DND-41 (cell line): ENCODE data around the gene DPH3.

ENCODE experiments used
- ATAC-seq: fragments of 200-7000 bp; cut with Tn5 transposase; 3 replicates; pipeline ENCODE4 v1.9.1; 2021; ENCODE audit warnings: low read depth; ENCODE audit not compliant: insufficient read depth
- DNase-seq: peaks from one replicate; pipeline ENCODE4 v3.0.0-alpha.2; 2020
- H2AFZ ChIP-seq: 2 replicates; pipeline ENCODE4 v1.6.0; 2012; ENCODE audit warnings: low read depth, low read length
- H3K27ac ChIP-seq: 2 replicates; pipeline ENCODE4 v1.5.1; 2012; ENCODE audit warnings: low read length, inconsistent platforms
- H3K27me3 ChIP-seq: fragments of 200-600 bp; sonication (generic); 2 replicates; pipeline ENCODE4 v1.6.0; 2012; ENCODE audit warnings: low read length, mild to moderate bottlenecking, inconsistent platforms; ENCODE audit not compliant: insufficient read depth, poor library complexity
- H3K36me3 ChIP-seq: 2 replicates; pipeline ENCODE4 v1.5.1; 2012; ENCODE audit warnings: low read length, inconsistent platforms; ENCODE audit not compliant: insufficient read depth
- H3K4me1 ChIP-seq: 2 replicates; pipeline ENCODE4 v1.5.1; 2012; ENCODE audit warnings: mild to moderate bottlenecking, low read length; ENCODE audit not compliant: insufficient read depth
- H3K4me2 ChIP-seq: 2 replicates; pipeline ENCODE4 v1.6.0; 2012; ENCODE audit warnings: mild to moderate bottlenecking, moderate library complexity, low read length, inconsistent platforms; ENCODE audit not compliant: insufficient read depth
- H3K4me3 ChIP-seq, 2 experiments: fragments of 200-600 bp in 1 of 2; shearing (Covaris generic) in 1 of 2; 2 replicates each; pipeline ENCODE4 v1.5.1; 2012 to 2016; ENCODE audit warnings: inconsistent platforms in 2 of 2, low read length in 2 of 2, mild to moderate bottlenecking in 2 of 2, low read depth in 1 of 2, moderate library complexity in 1 of 2
- H3K79me2 ChIP-seq: 2 replicates; pipeline ENCODE4 v1.6.0; 2012; ENCODE audit warnings: low read length, inconsistent platforms; ENCODE audit not compliant: insufficient read depth
- H3K9ac ChIP-seq: 2 replicates; pipeline ENCODE4 v1.6.0; 2012; ENCODE audit warnings: low read depth, mild to moderate bottlenecking, inconsistent platforms, low read length, moderate library complexity
- H3K9me3 ChIP-seq: 2 replicates; pipeline ENCODE4 v1.5.1; 2012; ENCODE audit warnings: low read length, moderate library complexity, mild to moderate bottlenecking, inconsistent platforms; ENCODE audit not compliant: insufficient read depth, severe bottlenecking
- H4K20me1 ChIP-seq: 2 replicates; pipeline ENCODE4 v1.6.0; 2012; ENCODE audit warnings: low read length; ENCODE audit not compliant: insufficient read depth
- EZH2 ChIP-seq: IDR thresholded peaks from 3 replicates; pipeline ENCODE4 v1.6.1; 2012; ENCODE audit warnings: borderline replicate concordance, low read depth, mild to moderate bottlenecking, moderate library complexity, low read length, inconsistent platforms; ENCODE audit not compliant: severe bottlenecking
- TF ChIP-seq, protein P1 (sequence below): IDR thresholded peaks from 2 replicates; pipeline ENCODE4 v1.5.1; 2012; ENCODE audit warnings: borderline replicate concordance, low read length, moderate library complexity, mild to moderate bottlenecking; ENCODE audit not compliant: poor library complexity, severe bottlenecking; ENCODE audit errors: extremely low read depth

The DPH3 gene

DNA sequence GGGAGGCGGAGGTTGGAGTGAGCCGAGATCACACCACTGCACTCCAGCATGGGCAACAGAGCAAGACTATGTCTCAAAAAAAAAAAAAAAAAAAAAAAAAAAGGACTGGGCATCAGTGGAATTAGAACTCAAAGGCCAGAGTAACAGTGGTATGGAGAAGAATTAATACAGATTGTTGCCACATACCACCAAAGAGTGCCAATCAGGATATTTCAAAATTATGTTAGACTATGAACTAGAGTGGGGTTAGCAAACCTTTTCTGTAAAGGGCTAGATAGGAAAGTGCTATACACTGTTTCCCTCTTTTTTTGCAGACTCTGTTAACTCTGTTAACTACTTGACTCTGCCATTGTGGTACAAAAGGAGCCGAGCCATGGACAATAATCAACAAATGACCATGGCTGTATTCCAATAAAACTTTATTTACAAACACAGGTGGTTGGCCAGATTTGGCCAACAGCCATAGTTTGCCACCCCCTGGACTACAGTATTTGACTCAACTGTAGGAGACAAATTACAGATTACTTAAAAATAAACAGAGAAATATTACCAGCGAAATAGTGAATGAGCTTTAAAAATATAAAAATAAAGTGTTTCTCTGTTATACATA, 28.6 kb downstream of the DPH3 start:
- no peak overlapping the region for H2AFZ ChIP-seq
- DNase-seq (no peak), ATAC-seq (no peak)
- no peak overlapping the region for H3K4me2 ChIP-seq
- no peak overlapping the region for H3K9ac ChIP-seq
- no peak overlapping the region for H3K27ac ChIP-seq
- H3K27me3 ChIP-seq, result no peaks in the 10 kb centered on the region
- no peaks in the 10 kb centered on the region for H3K36me3 ChIP-seq
- no peak overlapping the region for H3K4me3 ChIP-seq
- no peaks in the 10 kb centered on the region for H3K9me3 ChIP-seq
- H4K20me1 ChIP-seq, result no peaks in the 10 kb centered on the region
- H3K4me1 ChIP-seq, result no peaks in the 10 kb centered on the region
- TF ChIP-seq EZH2, result no peak
- TF ChIP-seq, protein P1, sequence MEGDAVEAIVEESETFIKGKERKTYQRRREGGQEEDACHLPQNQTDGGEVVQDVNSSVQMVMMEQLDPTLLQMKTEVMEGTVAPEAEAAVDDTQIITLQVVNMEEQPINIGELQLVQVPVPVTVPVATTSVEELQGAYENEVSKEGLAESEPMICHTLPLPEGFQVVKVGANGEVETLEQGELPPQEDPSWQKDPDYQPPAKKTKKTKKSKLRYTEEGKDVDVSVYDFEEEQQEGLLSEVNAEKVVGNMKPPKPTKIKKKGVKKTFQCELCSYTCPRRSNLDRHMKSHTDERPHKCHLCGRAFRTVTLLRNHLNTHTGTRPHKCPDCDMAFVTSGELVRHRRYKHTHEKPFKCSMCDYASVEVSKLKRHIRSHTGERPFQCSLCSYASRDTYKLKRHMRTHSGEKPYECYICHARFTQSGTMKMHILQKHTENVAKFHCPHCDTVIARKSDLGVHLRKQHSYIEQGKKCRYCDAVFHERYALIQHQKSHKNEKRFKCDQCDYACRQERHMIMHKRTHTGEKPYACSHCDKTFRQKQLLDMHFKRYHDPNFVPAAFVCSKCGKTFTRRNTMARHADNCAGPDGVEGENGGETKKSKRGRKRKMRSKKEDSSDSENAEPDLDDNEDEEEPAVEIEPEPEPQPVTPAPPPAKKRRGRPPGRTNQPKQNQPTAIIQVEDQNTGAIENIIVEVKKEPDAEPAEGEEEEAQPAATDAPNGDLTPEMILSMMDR, result no peak
- no peaks in the 10 kb centered on the region for H3K79me2 ChIP-seq

DNA sequence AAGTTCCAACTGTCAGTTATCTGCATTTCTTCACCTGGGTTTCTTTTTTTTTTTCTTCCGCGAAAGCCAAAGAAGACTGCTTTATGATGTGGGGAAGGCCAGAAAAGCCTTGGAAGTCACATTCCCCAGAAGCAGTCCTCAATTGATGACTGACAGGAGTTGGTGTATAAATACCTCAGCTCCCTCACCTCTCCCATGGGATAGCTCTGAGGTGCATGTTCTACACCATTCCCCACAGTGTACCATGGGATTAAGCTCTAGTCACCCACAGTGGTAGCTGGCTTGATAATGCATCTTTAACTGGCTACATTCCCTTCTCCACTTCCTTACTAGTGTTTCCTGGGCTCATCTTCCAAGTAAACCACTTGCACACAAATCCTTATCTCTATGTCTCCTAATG, 30.5 kb downstream of the DPH3 start:
- no peaks in the 10 kb centered on the region for H3K4me1 ChIP-seq
- no peak for TF ChIP-seq EZH2
- TF ChIP-seq, protein P1, result no peak
- no peak for ATAC-seq

DNA sequence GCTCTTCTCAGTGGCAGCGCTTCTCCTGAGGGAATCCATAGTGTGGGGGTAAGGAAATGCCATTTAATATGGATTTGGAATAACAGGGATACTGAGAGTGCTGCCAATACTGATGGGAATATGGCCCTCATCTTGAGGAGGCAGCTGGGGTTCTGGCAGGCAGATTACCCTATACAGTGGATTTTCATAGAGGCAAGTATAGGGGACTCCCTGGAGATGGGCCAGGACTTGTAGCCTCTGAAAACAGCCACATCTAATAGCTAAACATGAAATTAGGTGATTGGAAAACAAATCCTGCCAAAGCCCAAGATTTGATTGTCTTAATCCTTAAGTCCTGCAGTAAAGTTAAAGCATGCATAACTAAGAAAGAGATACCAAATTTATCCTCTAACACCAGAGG, 30.9 kb downstream of the DPH3 start:
- Histone ChIP-seq H3K27me3 (no peaks in the 10 kb centered on the region), H2AFZ (no peak overlapping the region), H3K9ac (no peak overlapping the region), H3K36me3 (no peaks in the 10 kb centered on the region), H3K79me2 (no peaks in the 10 kb centered on the region), H3K4me3 (no peak overlapping the region), H3K4me1 (no peaks in the 10 kb centered on the region), H3K9me3 (no peaks in the 10 kb centered on the region), H4K20me1 (no peaks in the 10 kb centered on the region), H3K27ac (no peak overlapping the region), H3K4me2 (no peak overlapping the region)
- DNase-seq, result no peak
- no peak for TF ChIP-seq EZH2
- TF ChIP-seq, protein P1, result no peak
- no peak for ATAC-seq

More for the DNA sequence above, 30.5 kb downstream of the DPH3 start:
- DNase-seq, result no peak
- Histone ChIP-seq H3K27me3 (no peaks in the 10 kb centered on the region), H3K4me3 (no peak overlapping the region), H3K27ac (no peak overlapping the region), H3K4me2 (no peak overlapping the region), H2AFZ (no peak overlapping the region), H3K9me3 (no peaks in the 10 kb centered on the region), H3K79me2 (no peaks in the 10 kb centered on the region), H3K36me3 (no peaks in the 10 kb centered on the region), H3K9ac (no peak overlapping the region), H4K20me1 (no peaks in the 10 kb centered on the region)
